ENCODE measurements around the gene ADCY2.
A peak's percentile ranks its signal among the peaks of the same experiment; 100 is the strongest.

ADCY2 gene

GRCh38 chr5:7801891-7802614 is 406.1 kb downstream of the ADCY2 start:
- no peak for DNase-seq

- no peak for DNase-seq
Measured at GRCh38 chr5:7802855-7803254, 406.9 kb downstream of the ADCY2 start.

DNA sequence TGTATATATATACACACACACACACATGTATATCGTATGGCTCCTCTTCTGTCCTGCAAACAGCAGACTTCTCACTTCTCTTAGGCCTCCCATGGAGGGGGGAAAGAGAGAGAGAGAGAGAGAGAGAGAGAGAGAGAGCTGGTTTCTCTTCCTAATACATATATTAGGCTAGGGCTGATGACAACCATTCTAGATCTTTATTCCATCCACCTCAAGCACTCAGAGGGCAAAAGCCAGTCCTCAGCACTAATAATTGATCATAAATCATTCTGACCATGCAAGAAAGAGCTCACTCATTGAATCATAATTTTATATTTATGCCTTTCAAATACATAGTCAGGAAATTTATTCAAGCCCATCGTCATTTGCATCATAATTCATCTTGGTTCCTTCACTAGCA is 408.0 kb downstream of the ADCY2 start:
- no peak for DNase-seq

DNA sequence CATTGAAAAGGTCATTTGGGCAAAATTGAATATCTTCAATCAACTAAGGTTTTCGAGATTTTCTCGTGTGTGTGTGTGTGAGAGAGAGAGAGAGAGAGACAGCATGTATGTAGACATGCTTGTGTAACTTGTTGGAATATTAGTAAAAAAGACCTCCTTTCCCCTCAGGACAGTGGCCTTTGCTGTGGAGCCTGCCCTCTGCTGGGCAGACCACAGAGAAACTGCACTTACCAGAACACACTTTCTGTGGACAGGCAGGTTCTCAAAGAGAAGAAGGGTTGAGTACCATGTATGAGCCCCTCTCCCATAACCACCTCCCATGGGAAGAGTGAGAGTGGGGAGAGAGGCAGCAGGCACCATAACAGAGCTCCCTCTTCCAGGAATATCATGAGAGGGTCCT is 409.4 kb downstream of the ADCY2 start:
- no peak for DNase-seq

- DNase-seq: no peak
Measured at GRCh38 chr5:7808998-7809397, 413.1 kb downstream of the ADCY2 start.

- no peak for DNase-seq
Measured at GRCh38 chr5:7811715-7812114, 415.8 kb downstream of the ADCY2 start.

GRCh38 chr5:7813007-7813406 is 417.1 kb downstream of the ADCY2 start:
- no peak for DNase-seq

GRCh38 chr5:7813576-7813975 is 417.6 kb downstream of the ADCY2 start:
- DNase-seq: no peak

DNA sequence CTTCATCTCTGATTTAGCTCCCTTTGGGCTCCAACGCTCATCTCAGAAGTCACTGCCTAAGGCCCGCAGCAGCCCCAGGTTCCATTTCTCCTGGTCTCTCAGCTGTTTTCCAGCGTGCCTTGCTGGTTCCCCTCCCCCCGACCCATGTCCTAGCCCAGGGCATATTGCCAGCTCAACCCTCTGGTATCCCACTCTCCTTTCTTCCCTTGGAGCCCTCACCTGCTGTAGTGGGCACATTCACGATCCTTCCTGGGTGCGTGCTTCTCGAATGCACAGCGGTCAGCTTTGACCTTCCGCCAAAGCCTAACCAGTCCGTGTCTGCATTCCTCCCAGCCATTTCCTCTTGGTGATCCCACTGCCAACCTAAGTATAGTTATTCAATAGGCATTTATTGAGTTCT is 418.9 kb downstream of the ADCY2 start:
- no peak for DNase-seq

GRCh38 chr5:7815892-7816534 is 420.1 kb downstream of the ADCY2 start:
- DNase-seq: peak; percentile 38

DNA sequence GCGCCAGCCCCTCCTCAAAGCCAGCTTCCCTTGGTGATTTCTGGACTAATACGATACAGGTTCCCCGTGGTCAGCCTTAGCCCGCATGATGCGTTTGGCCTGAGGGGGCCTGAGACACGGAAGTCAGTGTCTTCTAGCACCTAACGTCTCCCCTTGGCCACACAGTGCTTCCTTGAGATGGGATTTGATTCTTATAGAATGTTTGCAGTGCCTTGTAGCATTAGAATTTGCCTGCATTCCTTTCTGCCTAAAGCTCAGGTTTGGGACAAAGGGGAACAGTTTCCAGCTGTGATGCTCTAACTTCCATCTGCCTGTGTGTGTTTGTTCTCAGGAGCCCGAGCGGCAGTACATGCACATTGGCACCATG is 420.6 kb downstream of the ADCY2 start:
- no peak for DNase-seq

DNA sequence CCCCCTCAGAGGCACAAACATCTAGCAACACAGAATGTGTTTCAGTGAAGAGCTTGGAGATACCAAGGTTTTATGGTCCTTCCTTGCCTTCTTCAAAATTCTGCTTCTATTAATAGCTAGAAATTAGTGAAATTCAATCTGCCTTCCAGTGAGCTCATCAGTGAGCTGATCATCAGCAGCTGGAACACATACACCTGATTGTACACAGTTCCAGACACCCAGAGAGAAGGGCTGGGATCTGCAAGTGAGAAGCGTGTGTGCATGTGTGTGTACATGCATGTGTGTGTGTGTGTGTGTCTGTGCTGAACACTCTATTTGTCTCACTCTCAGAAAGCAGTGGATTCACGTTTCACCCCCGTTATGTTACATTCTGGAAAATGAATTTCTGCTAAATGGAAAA is 426.5 kb downstream of the ADCY2 start:
- DNase-seq: no peak

- DNase-seq: no peak
Measured at GRCh38 chr5:7823594-7823993, 427.7 kb downstream of the ADCY2 start.

DNA sequence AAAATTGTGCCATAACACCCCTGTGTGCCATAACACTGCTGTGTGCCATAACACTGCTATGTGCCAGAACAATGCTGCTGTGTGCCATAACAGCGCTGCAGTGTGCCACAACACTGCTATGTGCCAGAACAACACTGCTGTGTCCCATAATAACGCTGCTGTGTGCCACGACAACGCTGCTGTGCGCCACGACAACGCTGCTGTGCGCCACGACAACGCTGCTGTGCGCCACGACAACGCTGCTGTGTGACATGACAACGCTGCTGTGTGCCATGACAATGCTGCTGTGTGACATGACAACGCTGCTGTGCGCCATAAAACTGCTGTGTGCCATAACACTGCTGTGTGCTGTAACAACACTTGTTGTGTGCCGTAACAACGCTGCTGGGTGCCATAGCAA is 429.1 kb downstream of the ADCY2 start:
- DNase-seq: no peak

- DNase-seq: no peak
Measured at GRCh38 chr5:7825630-7826029, 429.7 kb downstream of the ADCY2 start.

GRCh38 chr5:7827610-7828009 is 431.7 kb downstream of the ADCY2 start:
- no peak for DNase-seq

DNA sequence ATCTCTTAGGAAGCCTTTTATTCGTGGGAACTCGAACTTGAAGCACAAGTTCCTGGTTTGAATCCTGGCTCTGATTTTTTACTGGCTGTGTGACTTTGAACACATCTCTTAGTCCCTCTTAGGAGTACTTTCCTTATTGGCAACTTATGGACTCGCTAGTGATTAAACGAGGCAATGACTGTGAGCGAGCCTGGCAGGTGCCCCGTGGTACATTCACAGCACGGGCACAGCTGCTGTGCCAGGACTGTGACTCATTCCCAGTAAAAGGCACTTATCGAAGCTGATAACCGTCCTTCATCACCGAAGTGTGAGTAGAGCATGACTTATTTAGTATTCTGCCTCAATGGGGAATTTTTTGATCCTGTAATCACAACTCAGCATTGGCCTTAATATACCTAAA is 432.3 kb downstream of the ADCY2 start:
- no peak for DNase-seq

DNA sequence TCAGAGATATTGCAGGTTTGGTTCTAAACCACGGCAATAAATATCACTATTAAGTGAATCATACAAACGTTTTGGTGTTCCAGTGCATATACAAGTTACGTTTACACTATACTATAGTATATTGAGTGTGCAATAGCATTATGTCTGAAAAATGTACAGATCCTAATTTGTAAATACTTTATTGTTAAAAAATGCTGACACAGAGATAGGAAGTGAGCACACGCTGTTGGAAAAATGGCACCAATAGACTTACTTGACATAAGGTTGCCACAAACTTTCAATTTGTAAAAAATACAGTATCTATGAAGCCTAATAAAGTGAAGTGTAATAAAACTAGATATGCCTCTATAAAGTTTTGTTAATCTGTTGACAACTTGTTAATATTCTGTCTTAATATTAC is 439.0 kb downstream of the ADCY2 start:
- no peak for DNase-seq

GRCh38 chr5:7837403-7837802 is 441.5 kb downstream of the ADCY2 start:
- DNase-seq: no peak

DNA sequence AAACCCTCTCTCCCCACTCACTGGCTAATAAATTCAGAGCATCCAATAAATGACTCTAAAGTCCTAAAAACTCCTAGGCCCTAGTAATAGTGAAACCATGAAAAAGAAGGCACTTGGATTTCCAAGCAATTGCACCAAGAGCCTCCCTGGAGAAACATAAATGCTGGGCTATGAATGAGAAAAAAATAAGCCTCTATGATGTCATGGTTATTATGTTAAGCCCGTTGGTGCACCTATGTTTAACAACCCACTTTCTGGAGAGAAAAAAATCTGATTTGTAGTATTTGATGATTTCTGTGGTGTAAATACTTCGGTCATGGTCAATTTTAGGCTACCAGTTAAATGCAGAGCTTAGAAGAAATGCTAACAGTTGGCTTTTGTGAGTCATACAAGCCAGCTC is 446.6 kb downstream of the ADCY2 start:
- no peak for DNase-seq

DNA sequence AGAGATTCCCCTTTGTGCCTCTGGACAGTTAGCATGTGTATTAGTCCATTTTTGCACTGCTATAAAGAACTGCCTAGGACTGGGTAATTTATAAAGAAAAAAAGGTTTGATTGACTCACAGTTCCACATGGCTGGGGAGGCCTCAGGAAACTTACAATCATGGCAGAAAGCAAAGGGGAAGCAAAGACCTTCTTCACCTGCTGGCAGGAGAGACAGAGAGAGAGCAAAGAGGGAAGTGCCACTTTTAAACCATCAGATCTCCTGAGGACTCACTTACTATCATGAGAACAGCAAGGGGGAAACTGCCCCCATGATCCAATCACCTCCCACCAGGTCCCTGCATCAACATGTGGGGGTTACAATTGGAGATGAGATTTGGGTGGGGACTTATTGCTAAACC is 449.0 kb downstream of the ADCY2 start:
- DNase-seq: no peak

- no peak for DNase-seq
Measured at GRCh38 chr5:7845557-7845956, 449.6 kb downstream of the ADCY2 start.

GRCh38 chr5:7846327-7846726 is 450.4 kb downstream of the ADCY2 start:
- DNase-seq: no peak

GRCh38 chr5:7848296-7848695 is 452.4 kb downstream of the ADCY2 start:
- no peak for DNase-seq
